H1 (cell line): Measurements from ENCODE around the gene DCP2. TPM values are rescaled to one million over a fixed set of nuclear protein-coding genes. Genes with fewer than 3 reads are reported as not detected.

ENCODE experiments used
- CTCF ChIA-PET: fragments of 300-600 bp; sonication (Branson Sonifier 250); formaldehyde crosslinking; loops from one replicate; lab custom pipeline; 2021; ENCODE audit not compliant: partially characterized antibody; lab: Charles Lee
- POLR2A ChIA-PET: fragments of 300-600 bp; sonication (Branson Sonifier 250); formaldehyde crosslinking; loops from one replicate; lab custom pipeline; 2021; ENCODE audit warnings: inconsistent platforms; ENCODE audit not compliant: partially characterized antibody; lab: Charles Lee
- DNase-seq, 2 experiments: peaks; one replicate each; pipeline versions ENCODE4 v3.0.0 to v3.0.0-alpha.2; 2010 to 2022; ENCODE audit warnings: low spot score in 2 of 2, low read depth in 1 of 2, mixed read lengths in 1 of 2
- FAIRE-seq: peaks from 2 replicates; lab custom pipeline; 2011; peaks lifted over from hg19 to GRCh38; lab: Jason Lieb, UNC
- H2AFZ ChIP-seq: 2 replicates; pipeline ENCODE4 v1.8.1; 2012; ENCODE audit warnings: low read length, inconsistent platforms
- H2AK5ac ChIP-seq: 2 replicates; pipeline ENCODE4 v1.6.1; 2013; ENCODE audit warnings: low read depth, low read length
- H2BK120ac ChIP-seq: replicated peaks from 2 replicates; pipeline ENCODE3; 2013; ENCODE audit warnings: low read depth, low read length, inconsistent platforms
- H2BK12ac ChIP-seq: 2 replicates; pipeline ENCODE4 v1.6.1; 2013; ENCODE audit warnings: low read depth, low read length
- H2BK15ac ChIP-seq: 2 replicates; pipeline ENCODE4 v1.6.1; 2013; ENCODE audit warnings: low read length
- H2BK20ac ChIP-seq: 2 replicates; pipeline ENCODE4 v1.6.1; 2013; ENCODE audit warnings: low read length
- H2BK5ac ChIP-seq: 2 replicates; pipeline ENCODE4 v1.6.1; 2013; ENCODE audit warnings: low read depth, low read length
- H3K14ac ChIP-seq: 2 replicates; pipeline ENCODE4 v1.6.1; 2013; ENCODE audit warnings: inconsistent platforms; ENCODE audit not compliant: insufficient read length
- H3K18ac ChIP-seq: 2 replicates; pipeline ENCODE4 v1.6.1; 2013; ENCODE audit warnings: low read length; ENCODE audit errors: extremely low read depth
- H3K23ac ChIP-seq: 2 replicates; pipeline ENCODE4 v1.6.1; 2013; ENCODE audit warnings: inconsistent platforms; ENCODE audit not compliant: insufficient read length
- H3K23me2 ChIP-seq: 2 replicates; pipeline ENCODE4 v1.6.1; 2013; ENCODE audit warnings: low read depth, low read length
- H3K27ac ChIP-seq: 2 replicates; pipeline ENCODE4 v1.6.1; 2011; ENCODE audit warnings: low read depth, low read length, inconsistent platforms
- H3K27me3 ChIP-seq, 4 experiments: replicated peaks in 1 of 4; 1 replicate in 1 of 4; 2 replicates in 3 of 4; pipeline versions ENCODE4 v1.6.1 to v1.8.1; 2011 to 2013; ENCODE audit warnings: low read length in 3 of 4, mild to moderate bottlenecking in 3 of 4, inconsistent platforms in 2 of 4, mixed read lengths in 2 of 4, moderate library complexity in 1 of 4; ENCODE audit not compliant: control insufficient read depth in 3 of 4, insufficient read depth in 3 of 4; ENCODE audit errors: extremely low read depth in 1 of 4
- H3K36me3 ChIP-seq, 4 experiments: 2 replicates each; pipeline versions ENCODE4 v1.6.1 to v1.8.1; 2011 to 2013; ENCODE audit warnings: mild to moderate bottlenecking in 4 of 4, low read length in 3 of 4, moderate library complexity in 2 of 4, control low read depth in 1 of 4, inconsistent platforms in 1 of 4; ENCODE audit not compliant: insufficient read depth in 4 of 4, control insufficient read depth in 2 of 4
- H3K4ac ChIP-seq: replicated peaks from 2 replicates; pipeline ENCODE3; 2013; ENCODE audit warnings: low read length, low read depth, mixed read lengths, inconsistent platforms; ENCODE audit not compliant: insufficient read length
- H3K4me1 ChIP-seq, 4 experiments: replicated peaks in 1 of 4; 1 replicate in 1 of 4; 2 replicates in 3 of 4; pipeline versions ENCODE4 v1.6.1 to v1.8.1; 2011 to 2013; ENCODE audit warnings: low read length in 3 of 4, inconsistent platforms in 2 of 4, mixed read lengths in 1 of 4; ENCODE audit not compliant: insufficient read depth in 4 of 4, control insufficient read depth in 3 of 4
- H3K4me2 ChIP-seq, 2 experiments: 2 replicates each; pipeline versions ENCODE4 v1.6.1 to v1.8.1; 2011 to 2013; ENCODE audit warnings: low read depth in 2 of 2, low read length in 2 of 2, control low read depth in 1 of 2, inconsistent platforms in 1 of 2, mild to moderate bottlenecking in 1 of 2; ENCODE audit not compliant: insufficient read depth in 1 of 2
- H3K4me3 ChIP-seq, 4 experiments: fragments of 200-600, 300-600 bp in 1 of 4; sonication (generic), shearing (Covaris generic), sonication (Bioruptor Twin) in 1 of 4; 2 replicates each; pipeline versions ENCODE4 v1.5.1 to v1.8.1; 2011 to 2016; ENCODE audit warnings: low read length in 4 of 4, low read depth in 3 of 4, control low read depth in 2 of 4, inconsistent platforms in 2 of 4, mild to moderate bottlenecking in 2 of 4, mixed read lengths in 1 of 4, moderate library complexity in 1 of 4; ENCODE audit not compliant: insufficient read depth in 2 of 4; ENCODE audit errors: extremely low read depth in 1 of 4
- H3K56ac ChIP-seq: replicated peaks from 2 replicates; pipeline ENCODE3; 2013; ENCODE audit warnings: low read depth, mild to moderate bottlenecking, mixed read lengths, low read length, inconsistent platforms; ENCODE audit not compliant: insufficient read length
- H3K79me1 ChIP-seq: 2 replicates; pipeline ENCODE4 v1.6.1; 2013; ENCODE audit warnings: low read depth, low read length, control low read depth
- H3K79me2 ChIP-seq, 2 experiments: 2 replicates each; pipeline versions ENCODE4 v1.6.1 to v1.8.1; 2012 to 2013; ENCODE audit warnings: low read length in 2 of 2, mild to moderate bottlenecking in 2 of 2, inconsistent platforms in 1 of 2; ENCODE audit not compliant: insufficient read depth in 2 of 2, control insufficient read depth in 1 of 2
- H3K9ac ChIP-seq, 4 experiments: replicated peaks in 1 of 4; 1 replicate in 1 of 4; 2 replicates in 3 of 4; pipeline versions ENCODE4 v1.6.1 to v1.8.1; 2011 to 2013; ENCODE audit warnings: low read depth in 3 of 4, low read length in 3 of 4, control low read depth in 2 of 4, mild to moderate bottlenecking in 2 of 4, moderate library complexity in 2 of 4, inconsistent platforms in 1 of 4; ENCODE audit errors: extremely low read depth in 1 of 4
- H3K9me3 ChIP-seq, 2 experiments: 2 replicates each; pipeline versions ENCODE4 v1.6.1 to v1.8.1; 2012 to 2013; ENCODE audit warnings: mild to moderate bottlenecking in 2 of 2, moderate library complexity in 2 of 2, control low read depth in 1 of 2, inconsistent platforms in 1 of 2, low read depth in 1 of 2, low read length in 1 of 2, mixed read lengths in 1 of 2; ENCODE audit not compliant: insufficient read depth in 2 of 2
- H4K20me1 ChIP-seq, 2 experiments: replicated peaks in 1 of 2; 2 replicates each; pipeline versions ENCODE3 to v1.8.1; 2011 to 2013; ENCODE audit warnings: inconsistent platforms in 2 of 2, low read length in 2 of 2, mild to moderate bottlenecking in 1 of 2; ENCODE audit not compliant: insufficient read depth in 2 of 2, control insufficient read depth in 1 of 2
- H4K5ac ChIP-seq: 2 replicates; pipeline ENCODE4 v1.6.1; 2013; ENCODE audit warnings: low read length, low read depth, mixed read lengths, inconsistent platforms; ENCODE audit not compliant: insufficient read length
- H4K8ac ChIP-seq: 2 replicates; pipeline ENCODE4 v1.8.0; 2013; ENCODE audit warnings: mild to moderate bottlenecking, moderate library complexity, low read length, inconsistent platforms; ENCODE audit not compliant: insufficient read depth; ENCODE audit errors: extremely low read depth
- H4K91ac ChIP-seq: replicated peaks from 2 replicates; pipeline ENCODE3; 2013; ENCODE audit warnings: low read length, mixed read lengths, inconsistent platforms; ENCODE audit not compliant: insufficient read length
- CREB1 ChIP-seq: IDR thresholded peaks from 2 replicates; pipeline ENCODE4 v1.6.1; 2012; ENCODE audit warnings: inconsistent platforms
- KDM5A ChIP-seq: fragments of 200-600 bp; IDR thresholded peaks from 2 replicates; pipeline ENCODE4 v1.7.1; 2012; ENCODE audit warnings: mild to moderate bottlenecking, low read length, inconsistent platforms, mixed read lengths
- SIN3A ChIP-seq, 2 experiments: IDR thresholded peaks in 1 of 2; conservative IDR thresholded peaks in 1 of 2; 2 replicates each; pipeline ENCODE4 v1.6.1; 2011 to 2012; ENCODE audit warnings: low read length in 2 of 2, improper control_type of control experiment in 1 of 2, low read depth in 1 of 2, mild to moderate bottlenecking in 1 of 2
- WGBS, 2 experiments: shearing (Covaris generic) in 1 of 2; methylation state at CpG; one replicate each; pipeline versions ENCODE4 v1.1.6 to v1.1.7; 2013 to 2015; ENCODE audit warnings: low lambda C conversion rate in 2 of 2, mixed read lengths in 2 of 2, inconsistent platforms in 1 of 2, low coverage in 1 of 2, missing lambda C conversion rate in 1 of 2; ENCODE audit not compliant: insufficient replicate concordance in 2 of 2, insufficient coverage in 1 of 2, insufficient read length in 1 of 2; ENCODE audit errors: extremely low coverage in 1 of 2, missing lambda C conversion rate in 1 of 2; 5-methylcytosine and 5-hydroxymethylcytosine counted together
- polyA plus RNA-seq, 7 experiments: library from polyadenylated mRNA; depleted of rRNA in 3 of 7; stranded (reverse) in 5 of 7; unstranded in 2 of 7; fragments of >200 nt in 5 of 7; fragments of 200-250 nt in 2 of 7; gene quantifications; 1 replicate in 5 of 7; 2 replicates in 1 of 7; 4 replicates in 1 of 7; pipeline versions ENCODE4 v1.2.1 to v1.2.3, GENCODE V29; 2011 to 2013; ENCODE audit warnings: missing spikeins in 2 of 7, mixed read lengths in 2 of 7
- total RNA-seq: library from RNA; stranded (reverse); fragmentation: NEBNext Ultra II Directional; extraction: Animal tissue kit (Norgen Biotek cat#: 25700); gene quantifications from 2 replicates; pipeline ENCODE4 v1.2.1, GENCODE V29; 2021

The DCP2 gene
- total and polyA plus RNA-seq, 2 of the 8 experiments (the other 6 are each of a cell fraction or from before 2014, with no cell fraction given), result 14.4 to 162 TPM

- Histone ChIP-seq H3K4me2 (peak overlapping the region; percentile 63 to 86), H3K18ac (no peak overlapping the region; the same call in 1 of the 2 replicates), H3K4me3 (peak overlapping the region; percentile 54 to 97 (median 91)), H2BK5ac (0 out of 2 replicates have a peak overlapping the region, but pooled peaks have one; percentile 71), H2BK15ac (no peak overlapping the region), H3K4me1 (peaks cover 3 to 9% (median 5%) of the 10 kb centered on the region in 4 experiments; a peak in 6 of 7 replicates), H3K23ac (no peak overlapping the region), H2AFZ (no peak overlapping the region), H4K5ac (peak overlapping the region; percentile 59), H4K8ac (no peak overlapping the region), H3K79me1 (0 out of 2 replicates have a peak, but pooled peaks cover 2% of the 10 kb centered on the region), H3K14ac (no peak overlapping the region), H3K23me2 (no peaks in the 10 kb centered on the region; the same call in 1 of the 2 replicates), H4K91ac (no peak overlapping the region), H3K27ac (peak overlapping the region; percentile 86; the same call in 1 of the 2 replicates), H3K9ac (peak overlapping the region; percentile 84 to 90 (median 88)), H4K20me1 (peaks cover 0 to 8% of the 10 kb centered on the region in 2 experiments), H3K27me3 (no peaks in the 10 kb centered on the region), H3K4ac (no peak overlapping the region), H2BK12ac (no peak overlapping the region), H2BK20ac (no peak overlapping the region), H3K56ac (peak overlapping the region; percentile 79)
- no peak for FAIRE-seq
- DNase-seq, result no peak
- 3% methylated on average over 16 of the region's 16 CpGs; no CpG with 5 or more reads in 1 of the 2 experiments for WGBS, 2 experiments
- TF ChIP-seq KDM5A, result no peak
- no peak for TF ChIP-seq CREB1
- TF ChIP-seq SIN3A (conservative IDR thresholded peaks at IDR 0.05 in 1 of 2, IDR thresholded peaks at IDR 0.05 in 1 of 2; ENCODE audit: low read depth in 1 of 2, low read length in 2 of 2), result peak in 1 of 2 experiments; percentile 57; a peak in 1 of 4 replicates
- TF ChIP-seq, all 59 proteins: peak for 1
- POLR2A ChIA-PET, result no interaction called here
- CTCF ChIA-PET, result no interaction called here
- Histone ChIP-seq H2AK5ac (no peak overlapping the region), H3K79me2 (peaks cover 18 to 55% of the 10 kb centered on the region in 2 experiments; a peak in 3 of 4 replicates), H3K9me3 (no peaks in the 10 kb centered on the region), H3K36me3 (peaks cover 0 to 8% (median 0%) of the 10 kb centered on the region in 4 experiments; a peak in 2 of 8 replicates), H2BK120ac (no peak overlapping the region)
Observed at GRCh38 chr5:112977440-112977861, 853 bp downstream of the DCP2 start.
